SK-N-SH (cell line): Measurements from ENCODE around the gene MSI1. TPM values are rescaled to one million over a fixed set of nuclear protein-coding genes. Genes with fewer than 3 reads are reported as not detected.

Source experiments
- CTCF ChIA-PET: fragments of 300-600, 350-600 bp; formaldehyde crosslinking; extraction: SDS; loops from one replicate; lab custom pipeline; 2021; lab: Yijun Ruan, JAX
- POLR2A ChIA-PET: fragments of 350-600 bp; sonication (Branson Sonifier 250); formaldehyde crosslinking; extraction: SDS; loops from one replicate; lab custom pipeline; 2020; ENCODE audit warnings: antibody characterized with exemption, inconsistent platforms; lab: Yijun Ruan, JAX
- DNase-seq: peaks from one replicate; pipeline ENCODE4 v3.0.0; 2012
- H2AFZ ChIP-seq: fragments of 200-600 bp; sonication (generic); 2 replicates; pipeline ENCODE4 v1.8.1; 2016; ENCODE audit warnings: antibody characterized with exemption, mild to moderate bottlenecking, low read depth
- H3F3A ChIP-seq: fragments of 200-600 bp; sonication (generic); replicated peaks from 2 replicates; pipeline ENCODE3; 2016; ENCODE audit warnings: antibody characterized with exemption, mild to moderate bottlenecking; ENCODE audit not compliant: insufficient read depth
- H3K27ac ChIP-seq, 2 experiments: fragments of 200-500 bp in 1 of 2; fragments of 200-600 bp in 1 of 2; sonication (Bioruptor generic) in 1 of 2; sonication (generic), shearing (Covaris generic) in 1 of 2; 2 replicates each; pipeline versions ENCODE4 v1.5.1 to v1.6.1; 2014 to 2016; ENCODE audit warnings: low read depth in 2 of 2, inconsistent platforms in 1 of 2, low read length in 1 of 2, mild to moderate bottlenecking in 1 of 2, mixed read lengths in 1 of 2
- H3K27me3 ChIP-seq: fragments of 200-600 bp; sonication (generic), shearing (Covaris generic); 2 replicates; pipeline ENCODE4 v1.6.1; 2016; ENCODE audit warnings: mixed run types; ENCODE audit not compliant: insufficient read depth
- H3K36me3 ChIP-seq, 2 experiments: fragments of 200-500 bp in 1 of 2; fragments of 200-600 bp in 1 of 2; sonication (Bioruptor generic) in 1 of 2; sonication (generic) in 1 of 2; replicated peaks in 1 of 2; 2 replicates each; pipeline versions ENCODE3 to v1.5.1; 2014 to 2016; ENCODE audit warnings: low read length in 1 of 2, mild to moderate bottlenecking in 1 of 2; ENCODE audit not compliant: insufficient read depth in 2 of 2, control insufficient read depth in 1 of 2
- H3K4me1 ChIP-seq, 2 experiments: fragments of 200-500 bp in 1 of 2; fragments of 200-600 bp in 1 of 2; sonication (Bioruptor generic) in 1 of 2; sonication (generic), shearing (Covaris generic) in 1 of 2; 2 replicates each; pipeline versions ENCODE4 v1.5.1 to v1.6.1; 2014 to 2016; ENCODE audit warnings: low read depth in 1 of 2, low read length in 1 of 2, mixed run types in 1 of 2; ENCODE audit not compliant: insufficient read depth in 2 of 2, control insufficient read depth in 1 of 2
- H3K4me2 ChIP-seq: fragments of 200-600 bp; sonication (generic), shearing (Covaris generic); 2 replicates; pipeline ENCODE4 v1.6.1; 2017; ENCODE audit warnings: mixed run types
- H3K4me3 ChIP-seq, 2 experiments: fragments of 200-500 bp in 1 of 2; fragments of 200-600 bp in 1 of 2; sonication (Bioruptor generic) in 1 of 2; sonication (generic), shearing (Covaris generic) in 1 of 2; 2 replicates each; pipeline versions ENCODE4 v1.5.1 to v1.8.1; 2014 to 2016; ENCODE audit warnings: low read depth in 2 of 2, inconsistent platforms in 1 of 2, low read length in 1 of 2, mild to moderate bottlenecking in 1 of 2, mixed read lengths in 1 of 2, moderate library complexity in 1 of 2
- H3K79me2 ChIP-seq: fragments of 200-600 bp; sonication (generic); 2 replicates; pipeline ENCODE4 v1.8.1; 2017; ENCODE audit warnings: mild to moderate bottlenecking; ENCODE audit not compliant: insufficient read depth
- H3K9ac ChIP-seq: fragments of 200-600 bp; sonication (generic); 2 replicates; pipeline ENCODE4 v1.6.1; 2017; ENCODE audit warnings: mixed run types
- H3K9me2 ChIP-seq: fragments of 200-600 bp; sonication (generic); 2 replicates; pipeline ENCODE4 v1.6.1; 2017; ENCODE audit warnings: mixed run types
- H3K9me3 ChIP-seq: fragments of 200-600 bp; sonication (generic); 2 replicates; pipeline ENCODE4 v1.6.1; 2017; ENCODE audit warnings: mixed run types, mild to moderate bottlenecking, moderate library complexity
- H4K20me1 ChIP-seq: fragments of 200-600 bp; sonication (generic); 2 replicates; pipeline ENCODE4 v1.6.1; 2017; ENCODE audit warnings: mild to moderate bottlenecking, mixed run types; ENCODE audit not compliant: insufficient read depth
- CHD2 ChIP-seq: fragments of 150-350 bp; IDR thresholded peaks from 2 replicates; pipeline ENCODE4 v1.6.1; 2018; ENCODE audit warnings: low read length; ENCODE audit not compliant: partially characterized antibody
- ELF1 ChIP-seq: IDR thresholded peaks from 2 replicates; pipeline ENCODE4 v1.4.0; 2012
- EZH2phosphoT487 ChIP-seq: fragments of 200-600 bp; sonication (generic); IDR thresholded peaks from 2 replicates; pipeline ENCODE4 v1.6.1; 2017; ENCODE audit warnings: low read depth, mixed run types, mild to moderate bottlenecking, antibody characterized with exemption, moderate library complexity, borderline replicate concordance
- FOXJ3 ChIP-seq: sonication (generic); formaldehyde crosslinking; IDR thresholded peaks from 2 replicates; pipeline ENCODE4 v1.5.1; 2020; ENCODE audit warnings: mild to moderate bottlenecking, missing genetic modification reagents
- FOXM1 ChIP-seq: IDR thresholded peaks from 2 replicates; pipeline ENCODE4 v1.4.0; 2012; ENCODE audit warnings: low read depth, mild to moderate bottlenecking
- JUND ChIP-seq: IDR thresholded peaks from 2 replicates; pipeline ENCODE4 v1.4.0; 2012
- NFIC ChIP-seq: IDR thresholded peaks from 2 replicates; pipeline ENCODE4 v1.4.0; 2012; ENCODE audit warnings: borderline replicate concordance
- NRF1 ChIP-seq: IDR thresholded peaks from 2 replicates; pipeline ENCODE4 v1.6.1; 2012; ENCODE audit warnings: low read depth, mild to moderate bottlenecking, low read length
- RCOR1 ChIP-seq: fragments of 150-350 bp; IDR thresholded peaks from 2 replicates; pipeline ENCODE4 v1.6.1; 2017; ENCODE audit warnings: antibody characterized with exemption, low read length
- RFX5 ChIP-seq: IDR thresholded peaks from 2 replicates; pipeline ENCODE4 v1.6.1; 2012; ENCODE audit warnings: mild to moderate bottlenecking, improper control_type of control experiment, low read length
- RXRA ChIP-seq: IDR thresholded peaks from 2 replicates; pipeline ENCODE4 v1.4.0; 2012; ENCODE audit warnings: low read depth, mild to moderate bottlenecking, borderline replicate concordance
- SIN3A ChIP-seq: IDR thresholded peaks from 2 replicates; pipeline ENCODE4 v1.6.1; 2012; ENCODE audit warnings: low read depth, mild to moderate bottlenecking, low read length, moderate library complexity, borderline replicate concordance
- SMC3 ChIP-seq: IDR thresholded peaks from 2 replicates; pipeline ENCODE4 v1.6.1; 2012; ENCODE audit warnings: low read depth, low read length, improper control_type of control experiment
- TCF12 ChIP-seq: IDR thresholded peaks from 2 replicates; pipeline ENCODE4 v1.4.0; 2012
- TEAD4 ChIP-seq: IDR thresholded peaks from 2 replicates; pipeline ENCODE4 v1.4.0; 2012; ENCODE audit warnings: mild to moderate bottlenecking, borderline replicate concordance; ENCODE audit not compliant: insufficient read depth
- YY1 ChIP-seq: IDR thresholded peaks from 2 replicates; pipeline ENCODE4 v1.4.0; 2012; ENCODE audit warnings: low read depth, mild to moderate bottlenecking
- WGBS: methylation state at CpG from one replicate; pipeline ENCODE4 v1.1.6; 2017; ENCODE audit warnings: low lambda C conversion rate; 5-methylcytosine and 5-hydroxymethylcytosine counted together
- polyA plus RNA-seq, 3 experiments: library from polyadenylated mRNA; depleted of rRNA; stranded (reverse); fragments of >200 nt; gene quantifications; 2 replicates each; pipeline ENCODE4 v1.2.3, GENCODE V29; 2012
- TF ChIP-seq, protein P1 (sequence below): IDR thresholded peaks from 2 replicates; pipeline ENCODE4; 2012
- TF ChIP-seq, protein P2 (sequence below): IDR thresholded peaks from 2 replicates; pipeline ENCODE4 v1.4.0; 2012; ENCODE audit warnings: low read depth
- TF ChIP-seq, protein P3 (sequence below): fragments of 150-350 bp; IDR thresholded peaks from 2 replicates; pipeline ENCODE4 v1.6.1; 2016; ENCODE audit warnings: mild to moderate bottlenecking, low read depth, low read length

Gene MSI1
- polyA plus RNA-seq, 1 of the 3 experiments (the other 2 are of a cell fraction): 1.7 TPM

DNA sequence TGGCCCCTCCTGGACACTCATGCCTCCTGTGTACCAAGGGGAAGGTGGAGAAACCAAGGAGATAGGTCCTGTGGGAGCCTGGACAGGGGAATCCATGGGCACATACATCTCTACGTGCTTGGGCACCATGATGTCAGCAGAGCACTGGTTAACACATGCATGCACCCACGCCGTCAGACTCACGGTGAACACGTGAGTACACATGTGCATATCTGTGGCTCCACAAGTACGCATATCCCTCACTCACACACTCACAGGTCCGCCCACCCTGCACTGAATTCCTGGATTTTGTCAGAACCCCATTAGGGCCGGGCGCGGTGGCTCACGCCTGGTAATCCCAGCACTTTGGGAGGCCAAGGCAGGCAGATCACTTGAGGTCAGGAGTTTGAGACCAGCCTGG is 39.8 kb upstream of the MSI1 start:
- no peaks in the 10 kb centered on the region for H3K4me1 ChIP-seq
- no peaks in the 10 kb centered on the region for H3K9me2 ChIP-seq
- no peaks in the 10 kb centered on the region for H3K9me3 ChIP-seq
- POLR2A ChIA-PET: interaction anchor here (0.6 kb wide), 1 partner anchor 199 kb away, joined by 6 read pairs; no protein-coding TSS in a partner anchor
- H2AFZ ChIP-seq: no peak overlapping the region
- H3K27me3 ChIP-seq: no peaks in the 10 kb centered on the region
- no peak for DNase-seq
- no peaks in the 10 kb centered on the region for H3F3A ChIP-seq
- no peaks in the 10 kb centered on the region for H3K36me3 ChIP-seq
- H4K20me1 ChIP-seq: no peaks in the 10 kb centered on the region
- no peak overlapping the region for H3K27ac ChIP-seq
- no peak overlapping the region for H3K4me2 ChIP-seq
- TF ChIP-seq EZH2phosphoT487: no peak
- TF ChIP-seq, protein P1, sequence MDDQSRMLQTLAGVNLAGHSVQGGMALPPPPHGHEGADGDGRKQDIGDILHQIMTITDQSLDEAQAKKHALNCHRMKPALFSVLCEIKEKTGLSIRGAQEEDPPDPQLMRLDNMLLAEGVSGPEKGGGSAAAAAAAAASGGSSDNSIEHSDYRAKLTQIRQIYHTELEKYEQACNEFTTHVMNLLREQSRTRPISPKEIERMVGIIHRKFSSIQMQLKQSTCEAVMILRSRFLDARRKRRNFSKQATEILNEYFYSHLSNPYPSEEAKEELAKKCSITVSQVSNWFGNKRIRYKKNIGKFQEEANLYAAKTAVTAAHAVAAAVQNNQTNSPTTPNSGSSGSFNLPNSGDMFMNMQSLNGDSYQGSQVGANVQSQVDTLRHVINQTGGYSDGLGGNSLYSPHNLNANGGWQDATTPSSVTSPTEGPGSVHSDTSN: no peak
- no peak for TF ChIP-seq JUND
- TF ChIP-seq FOXJ3 (CRISPR knock-in tag): no peak
- no peak for TF ChIP-seq NRF1
- no peak for TF ChIP-seq RXRA
- no peak for TF ChIP-seq YY1
- TF ChIP-seq, all 33 proteins: peak for 0
- CTCF ChIA-PET: interaction anchor here (1.2 to 3.2 kb wide), 4 partner anchors 20 to 106 kb away, joined by 3 to 14 read pairs (median 4); partner anchors contain the start of gene SIRT4
- H3K9ac ChIP-seq: no peak overlapping the region
- H3K79me2 ChIP-seq: no peaks in the 10 kb centered on the region
- H3K4me3 ChIP-seq: no peak overlapping the region
- 91% methylated on average over 11 of the region's 11 CpGs for WGBS

DNA sequence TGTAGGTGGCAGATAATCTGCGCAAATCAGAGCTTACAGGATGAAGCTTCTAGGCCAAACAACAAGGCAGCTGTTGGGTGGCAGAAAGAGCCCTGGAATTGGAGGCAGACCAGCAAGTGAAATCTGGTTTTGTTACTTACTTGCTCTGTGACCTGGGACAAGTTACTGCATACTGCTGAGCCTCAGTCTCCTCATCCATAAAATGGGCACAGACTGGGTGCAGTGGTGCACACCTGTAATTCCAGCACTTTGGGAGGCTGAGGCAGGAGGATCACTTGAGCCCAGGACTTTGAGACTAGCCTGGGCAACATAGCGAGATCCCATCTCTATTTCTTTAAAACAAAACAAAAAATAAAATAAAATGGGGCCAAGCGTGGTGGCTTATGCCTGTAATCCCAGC is 37.6 kb upstream of the MSI1 start:
- Histone ChIP-seq H3K36me3 (no peaks in the 10 kb centered on the region), H3K79me2 (no peaks in the 10 kb centered on the region), H3K4me2 (no peak overlapping the region), H4K20me1 (no peaks in the 10 kb centered on the region), H2AFZ (no peak overlapping the region), H3K9me2 (no peaks in the 10 kb centered on the region), H3K9me3 (no peaks in the 10 kb centered on the region), H3K27ac (no peak overlapping the region), H3K27me3 (no peaks in the 10 kb centered on the region), H3F3A (no peaks in the 10 kb centered on the region), H3K9ac (no peak overlapping the region), H3K4me3 (no peak overlapping the region), H3K4me1 (no peaks in the 10 kb centered on the region; a peak in 1 of 4 replicates)
- ChIA-PET CTCF (interaction anchor here (3.2 kb wide), 1 partner anchor 22 kb away, joined by 14 read pairs; no protein-coding TSS in a partner anchor), POLR2A (no interaction called here)
- no peak for TF ChIP-seq SIN3A
- WGBS: 77% methylated on average over 3 of the region's 3 CpGs
- no peak for DNase-seq

DNA sequence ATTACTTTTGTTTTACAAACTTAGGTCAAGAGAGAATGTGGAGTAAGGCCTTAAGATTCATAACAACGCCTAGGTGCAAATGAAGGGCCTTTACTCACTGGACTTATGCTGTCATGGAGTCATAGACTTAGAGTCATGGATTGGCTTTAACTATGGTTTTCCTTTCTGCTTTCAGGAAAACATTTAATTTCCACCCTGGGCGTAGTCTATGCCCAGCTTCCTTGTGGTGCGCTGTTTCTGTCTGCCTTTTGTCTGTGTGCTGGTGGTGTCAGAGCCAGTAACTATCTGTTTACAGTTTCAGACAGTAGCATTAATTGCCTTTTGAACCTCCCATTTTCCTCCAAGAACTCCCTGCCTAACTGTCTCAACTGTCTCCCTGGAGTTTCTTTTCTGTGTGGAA is 37.1 kb upstream of the MSI1 start:
- no peaks in the 10 kb centered on the region for H3K79me2 ChIP-seq
- no peaks in the 10 kb centered on the region for H3K9me2 ChIP-seq
- H3K27ac ChIP-seq: no peak overlapping the region
- TF ChIP-seq EZH2phosphoT487: no peak
- no peak for TF ChIP-seq TCF12
- TF ChIP-seq RXRA: no peak
- no peak for TF ChIP-seq FOXM1
- TF ChIP-seq SIN3A: no peak
- TF ChIP-seq NFIC: no peak
- TF ChIP-seq, protein P2, sequence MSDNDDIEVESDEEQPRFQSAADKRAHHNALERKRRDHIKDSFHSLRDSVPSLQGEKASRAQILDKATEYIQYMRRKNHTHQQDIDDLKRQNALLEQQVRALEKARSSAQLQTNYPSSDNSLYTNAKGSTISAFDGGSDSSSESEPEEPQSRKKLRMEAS: no peak
- TF ChIP-seq, protein P3, sequence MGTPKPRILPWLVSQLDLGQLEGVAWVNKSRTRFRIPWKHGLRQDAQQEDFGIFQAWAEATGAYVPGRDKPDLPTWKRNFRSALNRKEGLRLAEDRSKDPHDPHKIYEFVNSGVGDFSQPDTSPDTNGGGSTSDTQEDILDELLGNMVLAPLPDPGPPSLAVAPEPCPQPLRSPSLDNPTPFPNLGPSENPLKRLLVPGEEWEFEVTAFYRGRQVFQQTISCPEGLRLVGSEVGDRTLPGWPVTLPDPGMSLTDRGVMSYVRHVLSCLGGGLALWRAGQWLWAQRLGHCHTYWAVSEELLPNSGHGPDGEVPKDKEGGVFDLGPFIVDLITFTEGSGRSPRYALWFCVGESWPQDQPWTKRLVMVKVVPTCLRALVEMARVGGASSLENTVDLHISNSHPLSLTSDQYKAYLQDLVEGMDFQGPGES: no peak
- TF ChIP-seq JUND: no peak
- TF ChIP-seq RFX5: no peak
- no peak for TF ChIP-seq RCOR1
- TF ChIP-seq YY1: no peak
- TF ChIP-seq ELF1: no peak
- TF ChIP-seq FOXJ3 (CRISPR knock-in tag): no peak
- TF ChIP-seq CHD2: no peak
- TF ChIP-seq TEAD4: no peak
- TF ChIP-seq, protein P1: no peak
- no peak for TF ChIP-seq SMC3
- H3F3A ChIP-seq: no peaks in the 10 kb centered on the region
- H3K27me3 ChIP-seq: no peaks in the 10 kb centered on the region
- ChIA-PET POLR2A (no interaction called here), CTCF (interaction anchor here (3.2 kb wide), 1 partner anchor 23 kb away, joined by 14 read pairs; no protein-coding TSS in a partner anchor)
- no peaks in the 10 kb centered on the region for H4K20me1 ChIP-seq
- no peak overlapping the region for H3K4me2 ChIP-seq
- no peaks in the 10 kb centered on the region for H3K9me3 ChIP-seq
- no peak overlapping the region for H3K9ac ChIP-seq
- 97% methylated on average over 3 of the region's 3 CpGs for WGBS
- no peak overlapping the region for H2AFZ ChIP-seq
- DNase-seq: no peak
- no peaks in the 10 kb centered on the region for H3K36me3 ChIP-seq
- H3K4me3 ChIP-seq: no peak overlapping the region
- H3K4me1 ChIP-seq: no peaks in the 10 kb centered on the region; a peak in 1 of 4 replicates
